Left ventricle myocardium inferior (tissue), 1 donor: Measurements from ENCODE around the gene ZNF384. TPM values are rescaled to one million over a fixed set of nuclear protein-coding genes. Genes with fewer than 3 reads are reported as not detected.
A peak's percentile ranks its signal among the peaks of the same experiment; 100 is the strongest.

Experiments
- DNase-seq: peaks from one replicate; pipeline ENCODE4 v3.0.0-alpha.2; 2020
- H3K27ac ChIP-seq: fragments of 200-600 bp; replicated peaks from 2 replicates; pipeline ENCODE4 v1.8.0; 2021
- H3K27me3 ChIP-seq: fragments of 200-600 bp; 2 replicates; pipeline ENCODE4 v1.8.0; 2021; ENCODE audit warnings: low read depth
- H3K36me3 ChIP-seq: fragments of 200-600 bp; 2 replicates; pipeline ENCODE4 v1.8.0; 2021
- H3K4me1 ChIP-seq: fragments of 200-600 bp; 2 replicates; pipeline ENCODE4 v1.8.0; 2021
- H3K4me3 ChIP-seq: fragments of 200-600 bp; 2 replicates; pipeline ENCODE4 v1.8.0; 2021; ENCODE audit warnings: mild to moderate bottlenecking, moderate library complexity
- H3K9me3 ChIP-seq: fragments of 200-600 bp; replicated peaks from 2 replicates; pipeline ENCODE4 v1.8.0; 2021
- CTCF ChIP-seq: fragments of 200-600 bp; IDR thresholded peaks from 2 replicates; pipeline ENCODE4 v1.8.0; 2021; ENCODE audit warnings: antibody characterized with exemption, mild to moderate bottlenecking, borderline replicate concordance
- intact Hi-C: fragments of 100-400 bp; cut with micrococcal nuclease; formaldehyde crosslinking; loops from one replicate; pipeline ENCODE4 v1.11.0; 2022
- total RNA-seq: library from RNA; stranded (reverse); fragmentation: NEBNext Ultra II Directional; extraction: Animal tissue kit (Norgen Biotek cat#: 25700); gene quantifications from one replicate; pipeline ENCODE4 v1.2.1, GENCODE V29; 2021
- donor health status: DM: no; HTN: yes; CAD: no; lungs with severe emphysema.

The ZNF384 gene
- total RNA-seq, 1 donor from 2014 or later: 26.5 TPM

- no peaks in the 10 kb centered on the region for H3K9me3 ChIP-seq
- DNase-seq: no peak
- H3K4me1 ChIP-seq: peaks cover 2% of the 10 kb centered on the region
- H3K27ac ChIP-seq: no peak overlapping the region
- no peaks in the 10 kb centered on the region for H3K27me3 ChIP-seq
- no peak for TF ChIP-seq CTCF
- intact Hi-C loops: no loop called here
- peaks cover 65% of the 10 kb centered on the region for H3K36me3 ChIP-seq
- no peak overlapping the region for H3K4me3 ChIP-seq
Measured at GRCh38 chr12:6667559-6668210, 21.5 kb downstream of the ZNF384 start.

GRCh38 chr12:6666211-6666610 is 23.0 kb downstream of the ZNF384 start:
- H3K4me3 ChIP-seq: no peak overlapping the region
- no peak overlapping the region for H3K27ac ChIP-seq
- no peak for DNase-seq
- intact Hi-C loops: no loop called here
- H3K36me3 ChIP-seq: peaks cover 50% of the 10 kb centered on the region
- peaks cover 17% of the 10 kb centered on the region for H3K4me1 ChIP-seq
- no peak for TF ChIP-seq CTCF
- no peaks in the 10 kb centered on the region for H3K27me3 ChIP-seq
- H3K9me3 ChIP-seq: no peaks in the 10 kb centered on the region

- H3K27me3 ChIP-seq: no peaks in the 10 kb centered on the region
- H3K36me3 ChIP-seq: peaks cover 37% of the 10 kb centered on the region
- no peak for TF ChIP-seq CTCF
- DNase-seq: no peak
- peaks cover 23% of the 10 kb centered on the region for H3K4me1 ChIP-seq
- H3K27ac ChIP-seq: no peak overlapping the region
- H3K4me3 ChIP-seq: no peak overlapping the region
- no peaks in the 10 kb centered on the region for H3K9me3 ChIP-seq
- intact Hi-C loops: no loop called here
Measured at GRCh38 chr12:6664902-6665301, 24.3 kb downstream of the ZNF384 start.

- H3K36me3 ChIP-seq: peaks cover 31% of the 10 kb centered on the region
- H3K27ac ChIP-seq: peak within 1 kb of the TSS; percentile 81
- peak within 1 kb of the TSS; percentile 83 for H3K4me3 ChIP-seq
- peaks cover 23% of the 10 kb centered on the region for H3K4me1 ChIP-seq
- TF ChIP-seq CTCF: no peak
- DNase-seq: peak; percentile 97
- H3K27me3 ChIP-seq: no peaks in the 10 kb centered on the region
- H3K9me3 ChIP-seq: no peaks in the 10 kb centered on the region
- intact Hi-C loops: no loop called here
Measured at GRCh38 chr12:6662906-6663742, 26.1 kb downstream of the ZNF384 start, which contains the start of gene ING4. Gene ING4 (minus strand): TSS chr12:6663119. CDS start chr12:6663101, 18 bp downstream.

GRCh38 chr12:6662602-6662905 is 26.6 kb downstream of the ZNF384 start:
- H3K27ac ChIP-seq: peak overlapping the region; percentile 81
- no peaks in the 10 kb centered on the region for H3K27me3 ChIP-seq
- TF ChIP-seq CTCF: no peak
- peaks cover 29% of the 10 kb centered on the region for H3K36me3 ChIP-seq
- DNase-seq: no peak
- no peaks in the 10 kb centered on the region for H3K9me3 ChIP-seq
- intact Hi-C loops: no loop called here
- peak overlapping the region; percentile 83 for H3K4me3 ChIP-seq
- peaks cover 23% of the 10 kb centered on the region for H3K4me1 ChIP-seq
